SIG-M5 (cell line): Measurements from ENCODE around the gene DYNC1H1.

Experiments used
- DNase-seq: peaks from one replicate; lab custom pipeline; 2025; lab: John Stamatoyannopoulos, UW

The DYNC1H1 gene

GRCh38 chr14:101944451-101944850 is 19.9 kb upstream of the DYNC1H1 start:
- no peak for DNase-seq

GRCh38 chr14:101945171-101945570 is 19.2 kb upstream of the DYNC1H1 start:
- DNase-seq: no peak

- no peak for DNase-seq
These were observed 16.8 kb upstream of the DYNC1H1 start for GRCh38 chr14:101947577-101947903.

GRCh38 chr14:101947904-101948665 is 16.3 kb upstream of the DYNC1H1 start:
- DNase-seq: peak; percentile 92

- DNase-seq: no peak
These were observed 15.6 kb upstream of the DYNC1H1 start for GRCh38 chr14:101948666-101949216.

- no peak for DNase-seq
These were observed 14.3 kb upstream of the DYNC1H1 start for GRCh38 chr14:101950100-101950499.

GRCh38 chr14:101950516-101951215 is 13.7 kb upstream of the DYNC1H1 start:
- no peak for DNase-seq

- DNase-seq: no peak
These were observed 11.2 kb upstream of the DYNC1H1 start for GRCh38 chr14:101953151-101953550.

GRCh38 chr14:101954501-101954900 is 9.9 kb upstream of the DYNC1H1 start:
- no peak for DNase-seq

GRCh38 chr14:101955695-101956161 is 8.6 kb upstream of the DYNC1H1 start:
- DNase-seq: no peak

- no peak for DNase-seq
These were observed 8.0 kb upstream of the DYNC1H1 start for GRCh38 chr14:101956179-101956885.

GRCh38 chr14:101957406-101958234 is 6.8 kb upstream of the DYNC1H1 start:
- DNase-seq: no peak

- DNase-seq: no peak
These were observed 5.8 kb upstream of the DYNC1H1 start for GRCh38 chr14:101958418-101959180.

- DNase-seq: no peak
These were observed 5.1 kb upstream of the DYNC1H1 start for GRCh38 chr14:101959277-101959676.

- no peak for DNase-seq
These were observed 4.1 kb upstream of the DYNC1H1 start for GRCh38 chr14:101960225-101960624.

- DNase-seq: peak; percentile 18
These were observed 3.2 kb upstream of the DYNC1H1 start for GRCh38 chr14:101961011-101961721.

GRCh38 chr14:101961746-101962502 is 2.4 kb upstream of the DYNC1H1 start:
- DNase-seq: no peak

GRCh38 chr14:101962503-101962874 is 1.9 kb upstream of the DYNC1H1 start:
- DNase-seq: no peak

GRCh38 chr14:101963052-101963451 is 1.3 kb upstream of the DYNC1H1 start:
- DNase-seq: no peak
